HL-60 (cell line): ENCODE results near the gene COX4I1.

Source experiments
- POLR2AphosphoS5 ChIP-seq: IDR thresholded peaks from 2 replicates; pipeline ENCODE4 v1.6.1; 2012; ENCODE audit warnings: low read depth
- TF ChIP-seq, protein P1 (sequence below): IDR thresholded peaks from one replicate; pipeline ENCODE4 v1.5.1; 2011; ENCODE audit warnings: low read length, control low read depth, inconsistent platforms; ENCODE audit not compliant: insufficient read depth

DNA sequence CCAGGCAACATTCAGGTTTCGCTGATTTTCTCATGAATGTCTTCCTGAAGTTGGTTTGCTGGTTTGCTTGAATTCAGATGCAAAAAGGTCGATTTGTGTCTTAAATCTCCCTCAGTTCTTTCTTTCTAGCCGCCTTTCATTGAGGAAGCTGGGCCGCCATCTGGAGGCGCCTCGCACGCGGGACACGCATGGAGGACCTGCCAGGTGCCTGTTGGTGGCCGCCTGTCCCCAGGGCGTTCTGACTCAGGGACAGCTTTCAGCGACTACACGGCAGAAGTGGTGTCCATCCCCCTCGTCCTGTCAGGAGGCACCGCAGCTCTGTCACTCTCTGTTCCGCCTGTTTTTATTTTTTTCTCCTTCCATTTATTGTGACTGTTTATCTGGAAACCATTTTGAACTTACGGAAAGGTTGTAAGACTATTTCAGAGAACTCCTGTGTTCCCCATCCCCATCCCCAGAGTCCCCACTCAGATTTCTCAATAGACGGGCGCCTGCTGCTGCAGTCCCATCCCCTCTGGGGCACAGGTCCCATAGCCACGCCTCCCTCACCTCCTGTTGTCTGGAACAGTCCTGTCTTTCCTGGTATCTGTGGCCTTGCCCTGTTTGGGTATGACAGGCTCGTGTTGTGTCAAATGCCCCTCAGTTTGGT lies 33.2 kb downstream of the COX4I1 start:
- TF ChIP-seq, protein P1, sequence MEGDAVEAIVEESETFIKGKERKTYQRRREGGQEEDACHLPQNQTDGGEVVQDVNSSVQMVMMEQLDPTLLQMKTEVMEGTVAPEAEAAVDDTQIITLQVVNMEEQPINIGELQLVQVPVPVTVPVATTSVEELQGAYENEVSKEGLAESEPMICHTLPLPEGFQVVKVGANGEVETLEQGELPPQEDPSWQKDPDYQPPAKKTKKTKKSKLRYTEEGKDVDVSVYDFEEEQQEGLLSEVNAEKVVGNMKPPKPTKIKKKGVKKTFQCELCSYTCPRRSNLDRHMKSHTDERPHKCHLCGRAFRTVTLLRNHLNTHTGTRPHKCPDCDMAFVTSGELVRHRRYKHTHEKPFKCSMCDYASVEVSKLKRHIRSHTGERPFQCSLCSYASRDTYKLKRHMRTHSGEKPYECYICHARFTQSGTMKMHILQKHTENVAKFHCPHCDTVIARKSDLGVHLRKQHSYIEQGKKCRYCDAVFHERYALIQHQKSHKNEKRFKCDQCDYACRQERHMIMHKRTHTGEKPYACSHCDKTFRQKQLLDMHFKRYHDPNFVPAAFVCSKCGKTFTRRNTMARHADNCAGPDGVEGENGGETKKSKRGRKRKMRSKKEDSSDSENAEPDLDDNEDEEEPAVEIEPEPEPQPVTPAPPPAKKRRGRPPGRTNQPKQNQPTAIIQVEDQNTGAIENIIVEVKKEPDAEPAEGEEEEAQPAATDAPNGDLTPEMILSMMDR: no peak
- TF ChIP-seq POLR2AphosphoS5: no peak
